Astrocyte (in vitro differentiated cells and primary cell): ENCODE measurements around the gene PTGFRN.

ENCODE experiments used
- CTCF ChIP-seq: IDR thresholded peaks from 2 replicates; pipeline ENCODE4 v1.5.1; 2011; ENCODE audit warnings: low read depth, mild to moderate bottlenecking, inconsistent platforms, low read length, moderate library complexity; ENCODE audit not compliant: insufficient read depth
- EZH2 ChIP-seq: IDR thresholded peaks from 2 replicates; pipeline ENCODE4 v1.6.1; 2012; ENCODE audit warnings: mild to moderate bottlenecking, low read length, inconsistent platforms; ENCODE audit not compliant: insufficient read depth

GRCh38 chr1:116902027-116902426 is 7.7 kb upstream of the PTGFRN start:
- no peak for TF ChIP-seq CTCF
- TF ChIP-seq EZH2 = no peak
